DMS 273 (cell line): ENCODE data around the gene PSMG3.
A peak's percentile ranks its signal among the peaks of the same experiment; 100 is the strongest.

Experiments used
- DNase-seq: peaks from one replicate; lab custom pipeline; 2025; ENCODE audit not compliant: unreplicated experiment; lab: John Stamatoyannopoulos, UW

Gene PSMG3

DNA sequence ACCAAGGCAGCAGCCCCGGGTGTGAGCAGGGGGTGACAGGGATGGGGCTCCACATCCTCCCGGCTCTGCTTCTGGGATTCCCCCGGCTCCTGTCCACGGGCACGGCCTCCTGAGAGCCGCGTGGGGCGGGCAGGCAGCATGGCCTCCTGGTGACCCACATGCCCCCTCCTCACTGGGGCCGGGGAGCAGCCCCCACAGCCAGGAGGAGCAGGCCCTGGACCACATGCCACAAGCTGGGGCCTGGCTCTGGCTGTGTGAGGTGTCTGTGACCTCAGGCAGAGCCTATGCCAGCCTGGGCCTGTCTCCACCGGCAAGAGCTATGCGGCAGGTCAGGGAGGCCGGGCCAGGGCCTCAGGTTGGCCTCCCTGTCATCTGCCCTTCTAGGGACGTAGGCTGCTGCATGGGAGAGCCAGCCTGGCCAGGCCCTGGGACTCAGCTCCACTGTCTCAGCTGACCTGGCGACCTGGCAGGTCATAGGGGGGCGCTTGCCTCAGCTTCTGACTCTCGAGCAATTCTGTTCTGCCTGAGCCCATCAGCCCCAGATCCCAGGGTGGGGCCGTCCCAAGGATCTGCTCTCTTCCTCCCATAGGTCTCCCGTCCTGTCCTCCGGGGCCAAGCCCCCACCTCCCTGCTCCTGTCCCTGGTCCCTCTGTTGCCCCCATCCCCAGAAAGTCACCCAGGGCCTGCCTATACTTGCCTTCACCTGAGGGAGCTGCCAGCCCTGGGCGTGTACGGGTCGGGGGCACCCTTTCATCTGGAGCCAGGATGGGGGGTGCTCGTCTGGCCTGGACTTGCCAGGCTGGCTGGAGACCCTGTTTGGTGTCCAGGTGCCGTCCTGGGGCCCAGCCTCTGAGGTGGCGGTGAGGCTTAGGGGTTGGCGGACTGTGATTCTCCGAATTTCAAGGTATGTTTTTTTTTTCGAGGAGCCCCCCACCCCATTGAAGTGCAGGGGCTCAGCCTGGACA, 9.9 kb downstream of the PSMG3 start:
- no peak for DNase-seq

DNA sequence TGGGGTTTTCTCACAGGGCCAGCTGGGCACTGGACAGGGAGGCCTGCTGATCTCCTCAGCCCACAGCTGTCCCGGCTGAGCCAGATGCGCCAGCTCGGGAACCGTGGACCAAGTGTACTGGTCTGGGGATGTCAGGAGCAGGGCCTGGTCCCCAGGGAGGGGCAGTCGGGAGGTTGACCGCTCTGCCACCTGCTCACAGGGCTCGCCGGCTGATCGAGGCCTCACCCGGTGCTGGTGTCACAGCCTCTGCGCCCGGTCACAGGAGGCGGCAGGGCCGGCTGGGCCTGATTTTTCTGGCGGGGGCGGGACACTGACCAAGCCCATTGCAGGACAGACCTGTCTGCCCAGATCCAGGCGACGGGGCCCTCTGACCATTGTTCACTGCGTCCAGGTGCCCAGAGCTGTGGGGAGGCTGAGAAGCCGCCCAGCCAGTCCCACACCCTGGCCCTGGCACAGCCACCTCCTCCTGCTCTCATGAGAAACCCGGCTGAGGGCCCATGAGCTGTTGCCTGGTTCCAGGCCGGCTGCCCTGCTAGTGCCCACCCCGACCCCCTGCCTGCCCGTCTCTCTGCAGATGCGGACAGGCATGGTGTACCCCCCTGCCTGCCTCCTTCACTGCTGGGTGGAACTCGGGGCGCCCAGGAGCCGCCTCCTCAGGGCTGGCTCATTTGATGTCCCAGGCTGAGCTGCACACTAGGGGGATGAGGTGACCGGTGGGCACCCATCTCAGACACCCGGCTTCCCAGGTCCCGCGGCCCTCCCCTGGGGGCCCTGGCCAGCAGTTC, 10.8 kb downstream of the PSMG3 start:
- DNase-seq, result no peak

DNA sequence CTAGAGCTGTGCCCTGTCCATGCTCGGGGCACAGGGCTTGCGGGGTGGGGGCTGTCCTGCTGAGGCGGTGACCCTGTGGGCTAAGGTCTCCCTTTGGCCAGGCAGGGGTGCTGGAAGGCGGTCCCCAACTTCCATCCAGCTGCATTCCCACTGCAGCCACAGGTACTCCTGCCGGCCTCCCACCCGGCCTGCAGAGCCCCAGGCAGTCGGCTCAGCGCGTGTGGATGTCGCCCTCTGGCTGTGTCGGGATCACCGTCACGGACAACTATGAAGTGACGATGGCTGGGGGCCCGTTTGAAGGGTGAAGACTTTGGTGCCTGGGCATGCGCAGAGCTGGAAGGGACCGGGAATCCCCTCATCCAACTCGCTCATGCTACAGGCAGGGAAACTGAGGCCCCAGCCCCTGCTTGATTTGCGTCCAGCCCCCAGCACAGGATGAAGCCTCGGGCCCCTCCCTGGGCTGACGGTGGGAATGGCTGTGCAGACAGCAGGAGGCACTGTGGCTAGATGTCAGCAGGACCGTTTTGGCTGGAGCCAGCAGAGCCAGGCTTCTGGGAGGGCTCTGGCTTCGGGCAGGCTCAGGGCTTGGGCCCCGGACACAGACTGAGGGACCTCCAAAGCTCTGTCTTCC, 11.5 kb downstream of the PSMG3 start:
- peak; percentile 73 for DNase-seq

GRCh38 chr7:1557771-1558170, 12.1 kb downstream of the PSMG3 start:
- DNase-seq, result no peak

- no peak for DNase-seq
Measured at GRCh38 chr7:1557006-1557405, 12.8 kb downstream of the PSMG3 start.

- peak; percentile 98 for DNase-seq
Measured at GRCh38 chr7:1555813-1556543, 13.9 kb downstream of the PSMG3 start, which contains the start of gene TMEM184A. TSS of gene TMEM184A (minus strand) at chr7:1556205. CDS start at chr7:1555484, 721 bp downstream.

- DNase-seq, result peak; percentile 95
Measured at GRCh38 chr7:1555046-1555812, 14.6 kb downstream of the PSMG3 start.

GRCh38 chr7:1554333-1555045, 15.3 kb downstream of the PSMG3 start:
- no peak for DNase-seq

- DNase-seq, result no peak
Measured at GRCh38 chr7:1553512-1554210, 16.2 kb downstream of the PSMG3 start.

GRCh38 chr7:1552200-1552599, 17.6 kb downstream of the PSMG3 start:
- no peak for DNase-seq

DNA sequence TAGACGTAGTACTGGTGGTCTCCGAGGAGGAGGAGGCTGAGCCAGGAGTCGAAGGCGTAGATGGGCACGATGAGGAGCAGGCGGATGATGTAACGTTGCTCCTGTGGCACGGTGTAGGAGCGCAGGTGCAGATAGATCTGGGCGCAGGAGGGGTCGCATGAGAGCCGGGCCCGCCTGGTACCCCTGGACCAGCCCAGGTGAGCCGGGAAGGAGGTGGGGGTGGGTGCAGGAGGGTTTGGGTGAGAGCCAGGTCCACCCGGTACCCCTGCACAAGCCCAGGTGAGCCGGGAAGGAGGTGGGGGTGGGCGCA, 19.0 kb downstream of the PSMG3 start:
- DNase-seq, result no peak

DNA sequence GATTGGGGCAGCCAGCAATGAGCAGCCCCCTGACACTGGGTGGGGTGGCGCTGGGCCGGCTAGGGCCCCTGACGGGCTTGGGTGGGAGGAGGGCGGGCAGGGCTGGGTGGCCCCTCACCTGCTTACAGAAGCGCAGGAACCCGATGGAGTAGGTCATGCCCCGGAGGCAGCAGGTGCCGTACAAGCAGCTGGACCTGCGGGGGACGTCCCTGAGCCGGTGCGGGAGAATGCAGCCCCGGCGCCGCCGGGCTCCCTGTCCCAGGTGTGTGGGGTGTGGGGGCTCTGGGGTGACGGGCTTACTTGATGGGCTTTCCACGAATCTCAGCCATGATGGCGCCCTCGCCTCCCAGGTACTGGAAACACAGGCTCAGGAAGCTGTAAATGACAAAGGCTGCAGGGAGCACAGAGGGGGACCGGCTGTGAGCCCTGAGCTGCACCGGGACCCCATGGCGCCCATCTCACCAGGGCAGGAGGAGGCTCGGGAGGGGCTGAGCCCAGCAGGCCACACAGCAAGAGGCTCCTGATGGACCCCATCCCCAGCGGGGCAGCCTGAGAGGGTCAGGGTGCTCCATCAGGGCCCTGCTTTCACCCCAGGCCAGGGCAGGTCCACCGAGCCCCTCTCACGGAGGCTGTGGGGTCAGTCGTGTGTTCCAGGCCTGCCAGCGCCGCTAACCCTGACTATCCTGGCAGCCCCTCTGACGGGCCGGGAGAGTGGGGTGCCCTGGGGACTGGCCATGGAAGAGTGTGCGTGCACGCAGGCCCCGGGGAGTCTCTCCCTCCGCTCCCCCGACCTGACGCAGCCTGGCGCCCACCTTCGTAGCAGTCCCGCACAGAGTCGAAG, 19.6 kb downstream of the PSMG3 start:
- no peak for DNase-seq

DNA sequence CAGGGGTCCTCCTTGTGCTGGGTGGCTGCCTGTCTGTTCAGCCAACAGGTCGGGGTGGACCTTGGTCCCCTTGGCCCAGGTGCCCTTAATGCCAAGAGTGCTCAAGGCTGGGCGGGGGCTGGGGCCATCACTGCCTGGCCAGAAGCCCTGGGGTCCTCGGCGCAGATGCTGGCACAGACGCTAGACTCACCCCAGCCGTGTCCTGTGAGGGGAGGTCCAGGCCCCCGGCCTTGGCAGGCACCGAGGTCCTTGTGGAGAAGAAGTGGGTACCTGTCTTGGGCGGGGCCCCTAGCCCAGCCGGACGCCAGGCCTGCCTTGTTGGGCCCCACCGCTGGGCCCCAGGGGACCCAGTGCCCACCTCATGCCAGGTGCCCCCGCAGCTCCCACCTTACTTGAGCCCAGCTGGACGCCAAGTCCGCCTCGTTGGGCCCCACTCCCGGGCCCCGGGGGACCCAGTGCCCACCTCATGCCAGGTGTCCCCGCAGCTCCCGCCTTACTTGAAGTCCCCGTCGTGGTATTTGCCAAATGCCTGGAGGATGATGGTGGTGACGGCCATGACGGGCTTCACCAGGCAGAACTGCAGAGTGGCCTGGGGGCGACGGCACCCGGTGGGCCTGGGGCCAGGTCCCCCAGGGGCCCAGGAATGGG, 20.4 kb downstream of the PSMG3 start:
- DNase-seq, result no peak

GRCh38 chr7:1548944-1549343, 20.9 kb downstream of the PSMG3 start:
- no peak for DNase-seq

GRCh38 chr7:1548438-1548831, 21.4 kb downstream of the PSMG3 start:
- no peak for DNase-seq

DNA sequence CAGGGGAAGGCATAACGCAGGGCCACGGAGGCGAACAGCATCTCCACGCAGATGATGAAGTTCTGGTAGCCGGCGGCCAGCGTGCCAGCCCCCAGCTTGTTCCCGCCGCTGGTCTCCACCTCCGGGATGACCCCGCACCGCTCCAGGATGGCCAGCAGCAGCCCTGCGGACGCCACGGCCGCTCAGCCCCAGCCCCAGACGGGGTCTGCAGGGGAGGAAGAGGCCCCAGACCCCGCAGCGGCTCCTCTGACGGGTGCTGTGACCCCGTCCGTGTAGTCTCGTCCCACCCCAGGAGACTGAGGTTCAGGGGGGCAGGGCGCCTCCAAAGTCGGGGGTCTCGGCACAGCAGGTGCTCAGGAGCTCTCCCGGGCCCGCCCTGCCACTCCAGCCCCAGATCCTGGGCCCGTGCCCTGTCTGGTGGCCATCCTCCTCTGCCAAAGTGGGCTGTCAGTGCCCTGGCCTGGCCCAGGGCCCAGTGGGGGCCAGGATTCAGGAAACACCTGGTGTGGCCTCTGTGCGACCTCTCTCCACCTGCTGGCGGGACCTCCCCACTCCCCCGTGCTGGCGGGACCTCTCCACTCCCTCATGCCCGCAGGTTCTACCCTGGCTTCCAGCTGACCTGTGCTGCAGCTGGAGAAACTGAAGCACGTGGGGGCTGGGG, 21.9 kb downstream of the PSMG3 start:
- DNase-seq, result no peak
